Measurements from ENCODE around the gene OR1S2.
"Not testable (repeated sequence)": the region's sequence is repeated elsewhere in the genome, so short reads cannot be mapped to it uniquely, and the experiment has no call there.

OR1S2 gene

GRCh38 chr11:58204042-58204441 lies at the start of gene OR1S2:
Gene OR1S2 (minus strand): TSS chr11:58204142. CDS start chr11:58204142, 0 bp downstream.
- DNase-seq: no peak

- no peak for DNase-seq
These were observed 40.0 kb upstream of the OR1S2 start for GRCh38 chr11:58243954-58244353.

GRCh38 chr11:58227956-58228615 lies 24.1 kb upstream of the OR1S2 start:
- DNase-seq: peak; percentile 31 to 45

GRCh38 chr11:58222721-58223120 lies 18.8 kb upstream of the OR1S2 start:
- no peak for DNase-seq

- no peak for DNase-seq
These were observed 12.5 kb upstream of the OR1S2 start for GRCh38 chr11:58216476-58216875.

GRCh38 chr11:58212420-58212819 lies 8.5 kb upstream of the OR1S2 start, which contains the start of gene OR1S1:
Gene OR1S1 (plus strand): TSS chr11:58212720.
- not testable (repeated sequence) for DNase-seq

- DNase-seq: no peak
These were observed 4.7 kb downstream of the OR1S2 start for GRCh38 chr11:58199271-58199670.

GRCh38 chr11:58195939-58196338 lies 8.0 kb downstream of the OR1S2 start:
- no peak for DNase-seq

GRCh38 chr11:58193391-58193790 lies 10.6 kb downstream of the OR1S2 start:
- no peak for DNase-seq

- no peak for DNase-seq
These were observed 11.7 kb downstream of the OR1S2 start for GRCh38 chr11:58192229-58192628.

- DNase-seq: no peak
These were observed 15.2 kb downstream of the OR1S2 start, which contains the start of gene OR9Q2 for GRCh38 chr11:58188770-58189169. Gene OR9Q2 (plus strand): TSS chr11:58189070. CDS start chr11:58190491, 1,421 bp downstream.

- DNase-seq: no peak
These were observed 17.0 kb downstream of the OR1S2 start for GRCh38 chr11:58186938-58187337.

- no peak for DNase-seq
These were observed 24.3 kb downstream of the OR1S2 start for GRCh38 chr11:58179648-58180047.

GRCh38 chr11:58178444-58178843 lies 25.5 kb downstream of the OR1S2 start:
- no peak for DNase-seq

GRCh38 chr11:58177409-58178054 lies 26.4 kb downstream of the OR1S2 start:
- no peak for DNase-seq

GRCh38 chr11:58165504-58166106 lies 38.3 kb downstream of the OR1S2 start:
- no peak for DNase-seq

- DNase-seq: no peak
These were observed 39.0 kb downstream of the OR1S2 start for GRCh38 chr11:58164990-58165389.

- no peak for DNase-seq
These were observed 39.6 kb downstream of the OR1S2 start for GRCh38 chr11:58164389-58164788.

Measured in Kasumi-1 (cell line).